Astrocyte (in vitro differentiated cells and primary cell): ENCODE results near the gene DPEP1. TPM values are rescaled to one million over a fixed set of nuclear protein-coding genes. Genes with fewer than 3 reads are reported as not detected.
"Not testable (repeated sequence)": the region's sequence is repeated elsewhere in the genome, so short reads cannot be mapped to it uniquely, and the experiment has no call there.

ENCODE experiments used
- DNase-seq: peaks from one replicate; pipeline ENCODE4 v3.0.0-alpha.2; 2010; ENCODE audit warnings: low read depth
- FAIRE-seq: peaks from 2 replicates; lab custom pipeline; 2011; peaks lifted over from hg19 to GRCh38; lab: Jason Lieb, UNC
- H2AFZ ChIP-seq: 2 replicates; pipeline ENCODE4 v1.6.0; 2012; ENCODE audit warnings: low read depth, low read length, inconsistent platforms
- H3K27ac ChIP-seq: 2 replicates; pipeline ENCODE4 v1.5.1; 2011; ENCODE audit warnings: low read depth, low read length, inconsistent platforms
- H3K27me3 ChIP-seq: 2 replicates; pipeline ENCODE4 v1.6.0; 2011; ENCODE audit warnings: low read length, inconsistent platforms; ENCODE audit not compliant: insufficient read depth
- H3K36me3 ChIP-seq: 2 replicates; pipeline ENCODE4 v1.5.1; 2011; ENCODE audit warnings: low read length, inconsistent platforms; ENCODE audit not compliant: insufficient read depth
- H3K4me1 ChIP-seq: 2 replicates; pipeline ENCODE4 v1.5.1; 2011; ENCODE audit warnings: low read length, inconsistent platforms; ENCODE audit not compliant: insufficient read depth
- H3K4me2 ChIP-seq: 2 replicates; pipeline ENCODE4 v1.6.0; 2012; ENCODE audit warnings: low read length, inconsistent platforms
- H3K4me3 ChIP-seq: 2 replicates; pipeline ENCODE4 v1.5.1; 2011; ENCODE audit warnings: low read depth, mild to moderate bottlenecking, low read length, inconsistent platforms; ENCODE audit not compliant: insufficient read depth
- H3K79me2 ChIP-seq: 2 replicates; pipeline ENCODE4 v1.6.0; 2012; ENCODE audit warnings: mild to moderate bottlenecking, low read length, inconsistent platforms; ENCODE audit not compliant: insufficient read depth
- H3K9ac ChIP-seq: 2 replicates; pipeline ENCODE4 v1.6.0; 2012; ENCODE audit warnings: mild to moderate bottlenecking, low read length, inconsistent platforms
- H3K9me3 ChIP-seq: 2 replicates; pipeline ENCODE4 v1.5.1; 2012; ENCODE audit warnings: low read depth, mild to moderate bottlenecking, low read length, inconsistent platforms; ENCODE audit not compliant: insufficient read depth
- H4K20me1 ChIP-seq: 2 replicates; pipeline ENCODE4 v1.6.0; 2012; ENCODE audit warnings: low read length, inconsistent platforms; ENCODE audit not compliant: insufficient read depth
- H3K27ac Mint-ChIP-seq: one replicate; pipeline ENCODE4 v1.8.0; 2021; ENCODE audit warnings: mild to moderate bottlenecking, mixed read lengths; ENCODE audit not compliant: unreplicated experiment
- H3K27me3 Mint-ChIP-seq: one replicate; pipeline ENCODE4 v1.8.0; 2021; ENCODE audit warnings: low read depth, mixed read lengths; ENCODE audit not compliant: unreplicated experiment
- H3K36me3 Mint-ChIP-seq: one replicate; pipeline ENCODE4 v1.8.0; 2021; ENCODE audit warnings: low read depth, mixed read lengths; ENCODE audit not compliant: unreplicated experiment
- H3K4me1 Mint-ChIP-seq: one replicate; pipeline ENCODE4 v1.8.0; 2021; ENCODE audit warnings: low read depth, mixed read lengths; ENCODE audit not compliant: unreplicated experiment
- H3K4me3 Mint-ChIP-seq: one replicate; pipeline ENCODE4 v1.8.0; 2021; ENCODE audit warnings: mild to moderate bottlenecking, moderate library complexity, mixed read lengths; ENCODE audit not compliant: unreplicated experiment
- H3K9me3 Mint-ChIP-seq: one replicate; pipeline ENCODE4 v1.8.0; 2021; ENCODE audit warnings: mild to moderate bottlenecking, mixed read lengths; ENCODE audit not compliant: unreplicated experiment
- CTCF ChIP-seq: IDR thresholded peaks from 2 replicates; pipeline ENCODE4 v1.5.1; 2011; ENCODE audit warnings: low read depth, mild to moderate bottlenecking, inconsistent platforms, low read length, moderate library complexity; ENCODE audit not compliant: insufficient read depth
- EZH2 ChIP-seq: IDR thresholded peaks from 2 replicates; pipeline ENCODE4 v1.6.1; 2012; ENCODE audit warnings: mild to moderate bottlenecking, low read length, inconsistent platforms; ENCODE audit not compliant: insufficient read depth
- total RNA-seq: library from RNA; stranded (reverse); gene quantifications from 2 replicates; pipeline ENCODE4 v1.2.1, GENCODE V29; 2021

Gene DPEP1
- total RNA-seq, 1 donor from 2014 or later, result 0.11 TPM

- H3K9ac ChIP-seq, H3K27me3 ChIP-seq, H3K79me2 ChIP-seq, H3K36me3 ChIP-seq, FAIRE-seq, H3K4me2 ChIP-seq, H3K27ac ChIP-seq, H3K9me3 Mint-ChIP-seq, H3K27ac Mint-ChIP-seq, H3K9me3 ChIP-seq, H3K4me1 Mint-ChIP-seq, H3K4me3 Mint-ChIP-seq, H2AFZ ChIP-seq, H3K4me3 ChIP-seq, H4K20me1 ChIP-seq, H3K27me3 Mint-ChIP-seq, H3K4me1 ChIP-seq: not testable (repeated sequence)
- peaks cover 27% of the 10 kb centered on the region for H3K36me3 Mint-ChIP-seq
- peak; percentile 21 for TF ChIP-seq CTCF
- DNase-seq, result peak; percentile 22
These were observed 53.6 kb downstream of the DPEP1 start for GRCh38 chr16:89667000-89667399.

- H3K36me3 Mint-ChIP-seq, result peaks cover 31% of the 10 kb centered on the region
- no peak for FAIRE-seq
These were observed 54.2 kb downstream of the DPEP1 start for GRCh38 chr16:89667633-89668032.

GRCh38 chr16:89668790-89669158 lies 55.3 kb downstream of the DPEP1 start:
- Histone ChIP-seq H3K36me3 (no peaks in the 10 kb centered on the region), H3K27ac (no peak overlapping the region), H2AFZ (no peak overlapping the region), H3K4me3 (no peak overlapping the region), H3K9me3 (no peaks in the 10 kb centered on the region), H3K4me1 (peaks cover 6% of the 10 kb centered on the region), H3K4me2 (no peak overlapping the region), H3K27me3 (no peaks in the 10 kb centered on the region), H3K9ac (no peak overlapping the region), H4K20me1 (no peaks in the 10 kb centered on the region), H3K79me2 (no peaks in the 10 kb centered on the region)
- Mint-ChIP-seq H3K27me3 (no peaks in the 10 kb centered on the region), H3K9me3 (peaks cover 3% of the 10 kb centered on the region), H3K27ac (no peak overlapping the region), H3K36me3 (peaks cover 29% of the 10 kb centered on the region), H3K4me1 (peaks cover 8% of the 10 kb centered on the region), H3K4me3 (no peak overlapping the region)
- TF ChIP-seq EZH2, result no peak
- no peak for TF ChIP-seq CTCF
- DNase-seq (no peak), FAIRE-seq (no peak)

More at GRCh38 chr16:89667633-89668032, 54.2 kb downstream of the DPEP1 start:
- TF ChIP-seq CTCF, result no peak
- no peak for TF ChIP-seq EZH2
- peaks cover 6% of the 10 kb centered on the region for H3K4me1 ChIP-seq
- H3K9me3 Mint-ChIP-seq, result peaks cover 3% of the 10 kb centered on the region
- no peak overlapping the region for H2AFZ ChIP-seq
- no peak overlapping the region for H3K4me3 ChIP-seq
- no peak overlapping the region for H3K27ac Mint-ChIP-seq
- no peak overlapping the region for H3K27ac ChIP-seq
- H3K36me3 ChIP-seq, result peaks cover 3% of the 10 kb centered on the region
- H3K4me1 Mint-ChIP-seq, result peaks cover 8% of the 10 kb centered on the region
- no peak overlapping the region for H3K9ac ChIP-seq
- no peak for DNase-seq
- H3K9me3 ChIP-seq, result no peaks in the 10 kb centered on the region
- H3K4me2 ChIP-seq, result no peak overlapping the region
- no peaks in the 10 kb centered on the region for H3K27me3 Mint-ChIP-seq
- H4K20me1 ChIP-seq, result no peaks in the 10 kb centered on the region
- H3K79me2 ChIP-seq, result no peaks in the 10 kb centered on the region
- no peak overlapping the region for H3K4me3 Mint-ChIP-seq
- H3K27me3 ChIP-seq, result no peaks in the 10 kb centered on the region
